ENCODE results near the gene MBTPS1.

The MBTPS1 gene

DNA sequence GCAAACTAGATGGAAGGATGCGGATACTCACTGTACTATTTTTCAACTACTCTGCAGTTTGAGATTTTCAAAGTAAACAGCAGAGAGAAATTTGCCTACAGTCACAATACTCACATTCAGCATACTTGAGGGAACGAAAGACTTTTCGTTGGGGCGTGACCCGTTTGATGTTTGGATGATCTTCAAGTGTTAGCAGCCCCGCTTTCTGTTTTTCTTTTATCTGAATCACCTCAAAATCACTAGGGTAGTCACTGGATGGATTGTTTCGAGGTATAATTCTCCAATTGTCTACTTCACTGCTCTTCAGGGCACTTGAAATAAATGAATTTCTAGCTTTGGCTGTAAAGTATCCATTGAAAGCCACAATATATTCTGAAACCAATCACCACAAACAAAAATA lies 17.8 kb downstream of the MBTPS1 start:
- DNase-seq (ENCODE audit: low read depth, low spot score), result no peak

DNA sequence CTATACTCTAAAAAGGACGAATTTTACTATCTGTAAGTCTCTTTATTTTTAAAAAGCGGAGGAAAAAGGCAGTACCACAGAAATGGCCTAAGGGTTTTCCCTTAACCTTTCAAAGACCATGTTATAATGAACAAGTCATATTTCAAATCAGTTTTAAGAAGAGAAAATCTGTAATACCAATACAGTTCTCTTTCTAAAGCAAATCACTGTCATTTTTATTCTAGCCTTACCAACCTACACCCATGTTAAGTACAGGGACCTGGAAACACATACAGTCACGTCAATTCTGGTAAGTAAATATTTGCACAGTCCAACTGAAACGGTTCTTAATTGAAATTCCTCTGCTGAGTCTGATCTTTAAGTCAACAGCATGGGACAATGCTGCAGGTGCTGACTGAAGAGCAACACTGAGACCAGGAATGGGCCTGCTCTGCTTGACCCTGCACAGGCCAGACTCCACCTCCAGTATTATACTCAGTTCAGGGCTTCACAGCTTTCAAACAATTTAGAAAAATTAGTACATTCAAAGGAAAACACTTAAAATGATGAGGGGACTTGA lies 20.2 kb downstream of the MBTPS1 start:
- no peak for DNase-seq (ENCODE audit: low read depth, low spot score)

DNA sequence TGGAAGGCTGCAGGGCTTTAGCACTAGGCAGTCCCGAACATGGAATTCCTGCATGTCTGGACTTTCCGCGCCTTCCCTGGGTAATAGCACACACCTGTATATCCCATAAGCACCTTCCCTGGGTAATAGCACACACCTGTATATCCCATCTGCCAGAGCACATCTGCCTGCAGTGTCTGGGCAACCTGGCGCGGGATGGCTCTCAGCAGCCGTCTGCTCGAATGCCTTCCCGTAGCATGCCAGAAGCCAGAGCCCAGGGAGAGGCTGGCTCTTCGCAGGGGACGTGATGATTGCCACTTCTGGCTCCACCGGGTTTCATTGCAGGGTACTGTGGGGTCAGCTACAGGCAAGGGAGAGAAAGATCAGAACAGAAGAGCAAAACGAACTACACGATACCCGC lies 21.3 kb downstream of the MBTPS1 start:
- DNase-seq (ENCODE audit: low read depth, low spot score), result no peak

DNA sequence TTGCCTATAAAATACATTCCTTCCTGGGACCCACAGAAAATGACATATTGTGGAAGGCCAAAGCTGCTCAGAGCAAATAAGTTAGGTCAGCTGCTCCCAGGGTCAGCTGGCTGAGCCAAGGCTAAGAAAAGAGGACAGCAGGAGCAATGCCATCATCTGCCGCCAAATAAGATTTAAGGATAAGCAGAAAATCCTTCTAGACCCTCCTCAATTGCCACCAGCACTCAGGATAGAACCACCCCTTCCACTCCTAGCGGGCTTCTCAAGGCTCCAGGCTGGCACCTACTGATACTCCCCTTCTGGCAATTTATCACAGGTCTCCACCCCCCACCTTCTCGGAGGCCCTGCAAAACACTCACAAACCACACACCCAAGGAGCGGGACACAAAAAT lies 22.9 kb downstream of the MBTPS1 start:
- DNase-seq (ENCODE audit: low read depth, low spot score), result no peak

GRCh38 chr16:84093120-84093878 lies 23.4 kb downstream of the MBTPS1 start:
- no peak for DNase-seq (ENCODE audit: low read depth, low spot score)

GRCh38 chr16:84091460-84091859 lies 25.3 kb downstream of the MBTPS1 start:
- DNase-seq (ENCODE audit: low read depth, low spot score), result no peak

- DNase-seq (ENCODE audit: low read depth, low spot score), result no peak
Measured at GRCh38 chr16:84090211-84090610, 26.5 kb downstream of the MBTPS1 start.

DNA sequence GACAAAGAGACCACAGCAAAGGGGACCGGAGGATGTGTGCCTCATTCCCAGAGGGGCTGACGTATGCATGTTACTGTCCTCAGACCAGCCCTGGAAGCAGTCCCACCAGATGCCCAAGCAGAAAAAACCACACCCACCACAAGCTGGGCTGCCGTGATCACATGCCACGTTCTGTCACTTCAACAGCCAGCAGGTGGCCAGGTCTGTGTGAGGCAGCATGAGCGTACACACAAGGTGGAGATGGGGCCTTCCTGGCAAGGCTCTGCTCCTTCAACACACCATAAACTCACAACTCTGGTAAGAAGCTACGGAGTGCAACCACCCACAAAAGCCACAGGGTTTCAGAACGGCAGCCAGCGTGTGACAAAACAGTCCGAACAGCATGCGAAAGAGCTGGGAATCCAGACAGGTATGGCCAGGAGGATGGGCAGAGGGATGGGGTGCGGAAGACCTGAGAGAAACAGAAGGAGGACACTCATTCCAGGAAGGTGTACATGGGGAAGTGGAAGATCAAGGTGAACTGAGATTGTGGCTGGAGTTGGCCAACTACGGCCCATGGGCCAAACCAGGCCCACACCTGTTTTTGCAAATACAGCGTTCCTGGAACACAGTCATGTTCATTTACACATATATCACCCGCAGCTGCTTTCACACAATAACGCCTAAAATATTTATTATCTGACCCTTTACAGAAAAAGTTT lies 27.9 kb downstream of the MBTPS1 start:
- peak; percentile 11 for DNase-seq (ENCODE audit: low read depth, low spot score)

DNA sequence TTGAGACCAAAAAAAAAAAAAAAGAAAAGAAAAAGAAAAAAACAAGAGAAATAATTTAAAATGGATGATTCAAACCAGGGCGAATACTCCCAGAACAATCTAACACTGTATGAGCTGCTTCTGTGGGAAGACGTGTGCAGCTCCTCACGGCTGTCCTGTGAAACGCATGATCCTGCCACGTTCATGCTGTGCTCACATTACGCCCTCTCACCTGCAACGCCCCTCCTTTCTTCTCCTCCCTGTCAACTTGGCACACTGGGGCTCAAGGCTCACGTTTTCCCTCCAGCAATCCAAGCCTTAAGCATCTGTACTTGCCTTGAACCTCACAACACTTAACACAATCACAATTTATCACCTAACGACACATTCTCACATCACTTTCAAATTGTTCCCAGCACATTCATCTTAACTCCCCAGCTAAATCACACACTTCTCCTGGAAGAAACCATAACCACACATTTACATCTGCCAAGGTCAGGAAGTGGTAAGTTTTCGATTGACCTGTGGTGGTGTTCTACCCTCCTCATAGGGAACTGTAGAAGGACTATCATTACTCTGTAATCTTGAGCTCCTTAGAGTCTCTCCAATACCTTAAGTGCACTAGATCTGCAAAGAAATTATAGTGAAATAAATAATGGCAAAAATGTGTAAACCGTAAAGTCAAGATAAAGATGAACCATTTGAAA lies 29.1 kb downstream of the MBTPS1 start:
- DNase-seq (ENCODE audit: low read depth, low spot score), result no peak

DNA sequence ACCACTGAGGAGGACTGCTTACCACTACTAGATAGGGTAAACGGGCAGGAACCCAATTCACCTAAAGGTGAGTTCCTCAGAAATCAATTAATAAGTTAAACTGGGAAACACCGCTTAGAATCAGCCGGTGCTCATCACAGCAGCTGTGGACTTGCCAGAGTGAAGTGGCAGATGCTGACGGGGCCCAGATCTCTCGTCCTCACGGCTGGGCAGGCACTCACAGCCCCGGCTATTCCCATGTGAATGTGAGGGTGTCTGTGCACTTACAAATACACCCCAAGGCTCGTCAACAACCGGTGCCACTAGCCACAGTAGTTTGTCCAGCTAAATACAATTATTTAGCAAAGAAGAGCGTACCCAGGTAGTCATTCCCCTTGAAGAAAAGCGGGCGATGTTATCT lies 29.7 kb downstream of the MBTPS1 start:
- DNase-seq (ENCODE audit: low read depth, low spot score), result no peak

GRCh38 chr16:84086341-84086740 lies 30.4 kb downstream of the MBTPS1 start:
- no peak for DNase-seq (ENCODE audit: low read depth, low spot score)

GRCh38 chr16:84085773-84086172 lies 31.0 kb downstream of the MBTPS1 start:
- no peak for DNase-seq (ENCODE audit: low read depth, low spot score)

DNA sequence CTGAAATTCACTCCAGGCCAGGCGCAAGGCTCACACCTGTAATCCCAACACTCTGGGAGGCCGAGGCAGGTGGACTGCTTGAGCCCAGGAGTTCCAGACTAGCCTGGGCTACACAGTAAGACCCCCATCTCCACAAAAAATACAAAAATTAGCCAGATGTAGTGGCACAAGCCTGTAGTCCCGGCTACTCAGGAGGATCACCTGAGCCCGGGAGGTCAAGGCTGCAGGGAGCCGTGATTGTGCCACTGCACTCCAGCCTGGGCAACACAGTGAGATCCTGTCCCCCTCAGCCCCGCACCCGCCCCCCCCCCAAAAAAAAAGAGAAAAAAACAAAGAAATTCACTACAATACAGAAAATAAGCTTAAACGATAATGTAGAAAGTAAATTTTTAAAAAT lies 31.5 kb downstream of the MBTPS1 start:
- no peak for DNase-seq (ENCODE audit: low read depth, low spot score)

- peak; percentile 34 for DNase-seq (ENCODE audit: low read depth, low spot score)
Measured at GRCh38 chr16:84084570-84085270, 32.0 kb downstream of the MBTPS1 start.

DNA sequence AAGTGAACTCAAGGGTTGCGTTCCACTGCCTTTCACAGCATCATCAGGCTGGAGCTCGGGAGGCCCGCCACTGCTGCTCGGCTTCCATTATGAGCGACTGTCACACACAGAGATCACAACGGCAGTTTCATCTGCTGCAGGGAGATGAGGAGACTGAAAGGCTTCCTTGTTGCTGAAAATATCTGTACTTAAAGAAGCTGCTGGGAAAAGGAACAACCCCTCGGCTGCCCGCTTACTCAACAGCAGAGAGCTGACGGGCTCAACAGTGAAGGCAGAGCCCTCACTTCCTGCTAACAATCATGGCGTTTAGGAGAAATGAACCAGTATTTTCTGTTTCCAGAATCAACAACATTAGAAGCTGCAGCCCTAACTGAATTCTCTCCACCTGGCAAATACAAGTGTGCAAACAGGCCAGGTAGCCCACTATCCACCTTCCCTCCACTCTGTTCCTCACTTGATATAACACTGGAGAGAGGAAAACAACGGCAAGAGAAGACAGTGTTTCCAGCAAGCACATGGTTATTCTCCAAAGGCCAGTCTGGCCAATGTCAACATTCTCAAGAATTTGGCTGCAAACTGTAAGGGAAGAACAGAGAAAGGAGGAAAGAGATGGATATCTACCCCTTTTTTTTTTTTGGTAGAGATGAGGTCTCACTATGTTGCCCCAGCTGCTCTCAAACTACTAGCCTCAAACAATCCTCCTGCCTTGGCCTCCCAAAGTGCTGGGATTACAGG lies 33.7 kb downstream of the MBTPS1 start:
- no peak for DNase-seq (ENCODE audit: low read depth, low spot score)

DNA sequence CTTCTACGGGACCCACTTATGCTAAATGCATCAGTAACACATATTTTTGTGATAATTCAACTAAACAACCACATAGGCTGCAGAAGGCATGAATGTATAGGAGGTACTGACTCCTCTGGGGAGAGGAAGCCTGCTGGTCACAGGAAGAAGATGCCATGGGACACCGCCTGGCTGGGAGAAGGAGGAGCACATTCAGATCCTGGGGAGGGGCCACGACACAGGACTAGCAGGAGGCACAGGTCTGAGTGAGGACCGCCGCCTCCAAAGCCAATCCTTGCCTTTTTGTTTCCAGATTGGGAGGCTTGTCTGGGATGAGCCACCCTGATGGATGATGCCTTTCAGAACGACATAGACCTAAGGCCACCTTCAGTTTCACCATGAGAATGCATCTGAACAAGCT lies 34.6 kb downstream of the MBTPS1 start:
- no peak for DNase-seq (ENCODE audit: low read depth, low spot score)

- DNase-seq (ENCODE audit: low read depth, low spot score), result no peak
Measured at GRCh38 chr16:84081446-84081989, 35.2 kb downstream of the MBTPS1 start.

DNA sequence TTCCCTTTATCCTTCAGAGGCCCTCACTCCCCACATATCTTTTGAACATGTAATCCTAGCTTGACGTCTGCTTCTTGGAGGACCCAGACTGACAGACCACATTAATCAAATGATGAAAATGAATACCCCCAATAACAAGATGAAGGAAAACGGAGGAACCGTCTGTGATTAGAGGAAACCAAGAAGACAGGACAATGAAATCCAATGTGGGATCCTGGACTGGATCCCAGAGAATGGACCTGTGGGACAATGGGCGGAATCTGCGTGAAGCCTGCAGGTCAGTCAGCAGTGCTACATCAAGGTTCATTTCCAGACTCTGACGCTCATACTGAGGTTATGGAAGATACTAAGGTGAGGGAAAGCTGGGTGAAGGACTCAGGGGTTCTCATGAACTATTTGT lies 35.9 kb downstream of the MBTPS1 start:
- DNase-seq (ENCODE audit: low read depth, low spot score), result no peak

GRCh38 chr16:84080378-84080777 lies 36.4 kb downstream of the MBTPS1 start:
- no peak for DNase-seq (ENCODE audit: low read depth, low spot score)

- no peak for DNase-seq (ENCODE audit: low read depth, low spot score)
Measured at GRCh38 chr16:84079664-84080063, 37.1 kb downstream of the MBTPS1 start.

DNA sequence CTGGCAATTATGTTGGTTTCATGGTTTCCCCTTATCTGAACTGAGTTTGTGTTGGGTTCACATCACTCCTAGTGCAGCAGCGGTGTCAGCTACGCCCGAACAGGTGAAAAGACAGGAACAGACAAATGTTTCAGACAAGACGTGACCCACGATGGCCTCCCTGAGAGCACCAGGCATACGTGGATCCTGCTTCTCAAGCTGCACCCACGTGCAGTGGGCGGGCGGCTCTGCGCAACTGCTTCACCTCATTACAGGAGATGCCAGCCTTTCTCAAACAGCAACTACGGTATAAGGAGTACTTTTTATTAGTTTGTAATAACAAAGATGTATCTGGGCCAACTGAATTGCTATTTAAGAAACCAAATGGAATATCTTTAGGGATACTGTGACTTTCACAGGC lies 41.4 kb downstream of the MBTPS1 start:
- no peak for DNase-seq (ENCODE audit: low read depth, low spot score)
